Panc1 (cell line): ENCODE measurements around the gene ADGRE1.

ENCODE experiments used
- CTCF ChIP-seq: fragments of 450-650 bp; IDR thresholded peaks from 2 replicates; pipeline ENCODE4 v1.5.1; 2017; ENCODE audit warnings: mild to moderate bottlenecking
- POLR2AphosphoS5 ChIP-seq: IDR thresholded peaks from 2 replicates; pipeline ENCODE4 v1.6.1; 2012; ENCODE audit warnings: mild to moderate bottlenecking, low read depth, low read length, moderate library complexity
- TCF7L2 ChIP-seq: IDR thresholded peaks from 2 replicates; pipeline ENCODE4 v1.6.1; 2011; ENCODE audit warnings: mild to moderate bottlenecking, low read depth, low read length, inconsistent platforms
- TF ChIP-seq, protein P1 (sequence below), 2 experiments: IDR thresholded peaks; 2 replicates each; pipeline ENCODE4 v1.6.1; 2011 to 2012; ENCODE audit warnings: low read depth in 2 of 2, control low read depth in 1 of 2, low read length in 1 of 2, mild to moderate bottlenecking in 1 of 2, moderate library complexity in 1 of 2; ENCODE audit not compliant: insufficient read depth in 1 of 2

GRCh38 chr19:6948884-6949283 lies 61.5 kb downstream of the ADGRE1 start:
- TF ChIP-seq, protein P1, sequence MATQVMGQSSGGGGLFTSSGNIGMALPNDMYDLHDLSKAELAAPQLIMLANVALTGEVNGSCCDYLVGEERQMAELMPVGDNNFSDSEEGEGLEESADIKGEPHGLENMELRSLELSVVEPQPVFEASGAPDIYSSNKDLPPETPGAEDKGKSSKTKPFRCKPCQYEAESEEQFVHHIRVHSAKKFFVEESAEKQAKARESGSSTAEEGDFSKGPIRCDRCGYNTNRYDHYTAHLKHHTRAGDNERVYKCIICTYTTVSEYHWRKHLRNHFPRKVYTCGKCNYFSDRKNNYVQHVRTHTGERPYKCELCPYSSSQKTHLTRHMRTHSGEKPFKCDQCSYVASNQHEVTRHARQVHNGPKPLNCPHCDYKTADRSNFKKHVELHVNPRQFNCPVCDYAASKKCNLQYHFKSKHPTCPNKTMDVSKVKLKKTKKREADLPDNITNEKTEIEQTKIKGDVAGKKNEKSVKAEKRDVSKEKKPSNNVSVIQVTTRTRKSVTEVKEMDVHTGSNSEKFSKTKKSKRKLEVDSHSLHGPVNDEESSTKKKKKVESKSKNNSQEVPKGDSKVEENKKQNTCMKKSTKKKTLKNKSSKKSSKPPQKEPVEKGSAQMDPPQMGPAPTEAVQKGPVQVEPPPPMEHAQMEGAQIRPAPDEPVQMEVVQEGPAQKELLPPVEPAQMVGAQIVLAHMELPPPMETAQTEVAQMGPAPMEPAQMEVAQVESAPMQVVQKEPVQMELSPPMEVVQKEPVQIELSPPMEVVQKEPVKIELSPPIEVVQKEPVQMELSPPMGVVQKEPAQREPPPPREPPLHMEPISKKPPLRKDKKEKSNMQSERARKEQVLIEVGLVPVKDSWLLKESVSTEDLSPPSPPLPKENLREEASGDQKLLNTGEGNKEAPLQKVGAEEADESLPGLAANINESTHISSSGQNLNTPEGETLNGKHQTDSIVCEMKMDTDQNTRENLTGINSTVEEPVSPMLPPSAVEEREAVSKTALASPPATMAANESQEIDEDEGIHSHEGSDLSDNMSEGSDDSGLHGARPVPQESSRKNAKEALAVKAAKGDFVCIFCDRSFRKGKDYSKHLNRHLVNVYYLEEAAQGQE (IDR thresholded peaks at IDR 0.05; ENCODE audit: insufficient read depth in 1 of 2, low read depth in 2 of 2, low read length in 1 of 2), result no peak
- no peak for TF ChIP-seq POLR2AphosphoS5
- no peak for TF ChIP-seq CTCF
- no peak for TF ChIP-seq TCF7L2
